Thyroid gland (tissue), 4 donors: Measurements from ENCODE around the gene ATP4A.

ENCODE experiments used
- POLR2A ChIP-seq, 2 donors: fragments of 450-650 bp; IDR thresholded peaks; one replicate each; pipeline ENCODE4 v1.6.1; 2017; ENCODE audit warnings: antibody characterized with exemption in 2 of 2, mild to moderate bottlenecking in 2 of 2, moderate library complexity in 1 of 2
- TF ChIP-seq, protein P1 (sequence below), 6 experiments: fragments of 200-600 bp in 3 of 6; fragments of 450-650 bp in 3 of 6; sonication (generic) in 3 of 6; IDR thresholded peaks; one replicate each; pipeline ENCODE4 v1.5.1; 2016 to 2019; ENCODE audit warnings: antibody characterized with exemption in 6 of 6, mild to moderate bottlenecking in 2 of 6, inconsistent platforms in 1 of 6, moderate library complexity in 1 of 6

DNA sequence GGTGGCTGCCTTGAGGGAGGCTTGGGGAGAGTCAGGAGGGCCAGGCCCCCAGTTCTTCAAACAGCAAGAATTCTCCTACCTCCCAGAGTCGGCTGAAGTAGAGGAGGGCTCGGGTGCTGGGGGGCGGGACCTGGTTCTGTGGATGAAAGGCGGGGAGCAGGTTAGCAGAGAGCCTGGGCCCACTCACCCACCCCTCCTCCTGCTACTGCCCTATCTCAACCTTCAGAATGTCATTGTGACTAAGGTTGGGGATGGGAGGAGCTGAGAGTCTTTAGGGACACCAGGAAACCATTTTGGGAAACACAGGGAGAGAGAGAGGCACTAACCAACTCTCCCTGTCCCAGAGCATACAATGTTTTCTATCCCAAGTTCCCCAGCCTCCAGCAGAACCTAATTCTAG, 60.7 kb downstream of the ATP4A start:
- no peak for TF ChIP-seq POLR2A (IDR thresholded peaks at IDR 0.05)
- TF ChIP-seq, protein P1, sequence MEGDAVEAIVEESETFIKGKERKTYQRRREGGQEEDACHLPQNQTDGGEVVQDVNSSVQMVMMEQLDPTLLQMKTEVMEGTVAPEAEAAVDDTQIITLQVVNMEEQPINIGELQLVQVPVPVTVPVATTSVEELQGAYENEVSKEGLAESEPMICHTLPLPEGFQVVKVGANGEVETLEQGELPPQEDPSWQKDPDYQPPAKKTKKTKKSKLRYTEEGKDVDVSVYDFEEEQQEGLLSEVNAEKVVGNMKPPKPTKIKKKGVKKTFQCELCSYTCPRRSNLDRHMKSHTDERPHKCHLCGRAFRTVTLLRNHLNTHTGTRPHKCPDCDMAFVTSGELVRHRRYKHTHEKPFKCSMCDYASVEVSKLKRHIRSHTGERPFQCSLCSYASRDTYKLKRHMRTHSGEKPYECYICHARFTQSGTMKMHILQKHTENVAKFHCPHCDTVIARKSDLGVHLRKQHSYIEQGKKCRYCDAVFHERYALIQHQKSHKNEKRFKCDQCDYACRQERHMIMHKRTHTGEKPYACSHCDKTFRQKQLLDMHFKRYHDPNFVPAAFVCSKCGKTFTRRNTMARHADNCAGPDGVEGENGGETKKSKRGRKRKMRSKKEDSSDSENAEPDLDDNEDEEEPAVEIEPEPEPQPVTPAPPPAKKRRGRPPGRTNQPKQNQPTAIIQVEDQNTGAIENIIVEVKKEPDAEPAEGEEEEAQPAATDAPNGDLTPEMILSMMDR (IDR thresholded peaks at IDR 0.05): no peak
